Body of pancreas (tissue), 4 donors: ENCODE measurements around the gene CDK19. TPM values are rescaled to one million over a fixed set of nuclear protein-coding genes. Genes with fewer than 3 reads are reported as not detected.
"Not testable (repeated sequence)": the region's sequence is repeated elsewhere in the genome, so short reads cannot be mapped to it uniquely, and the experiment has no call there.

Experiments
- ATAC-seq: fragments of 150-250 bp; one replicate; pipeline ENCODE4 v1.9.1; 2016
- DNase-seq, 4 donors: peaks; one replicate each; pipeline ENCODE4 v3.0.0-alpha.2; 2019
- H3K27ac ChIP-seq, 4 donors: fragments of 200-600 bp; sonication (generic); 1 replicate in 3 of 4; 2 replicates in 1 of 4; pipeline versions ENCODE4 v1.5.1 to v1.6.1; 2016 to 2019; ENCODE audit warnings: mild to moderate bottlenecking in 1 of 4, mixed read lengths in 1 of 4, moderate library complexity in 1 of 4
- H3K27me3 ChIP-seq, 2 donors: fragments of 200-600 bp; sonication (generic); one replicate each; pipeline ENCODE4 v1.6.0; 2016; ENCODE audit warnings: mild to moderate bottlenecking in 1 of 2
- H3K36me3 ChIP-seq, 2 donors: fragments of 200-600 bp; sonication (generic); replicated peaks in 1 of 2; 2 replicates each; pipeline ENCODE4 v1.5.1; 2016; ENCODE audit warnings: low read depth in 2 of 2; ENCODE audit not compliant: insufficient read depth in 1 of 2
- H3K4me1 ChIP-seq: fragments of 200-600 bp; sonication (generic); one replicate; pipeline ENCODE4 v1.6.0; 2016
- H3K4me3 ChIP-seq, 2 donors: fragments of 200-600 bp; sonication (generic); 1 replicate in 1 of 2; 2 replicates in 1 of 2; pipeline ENCODE4 v1.5.1; 2016 to 2019
- H3K9me3 ChIP-seq, 3 donors: fragments of 200-600 bp; sonication (generic); 1 replicate in 2 of 3; 2 replicates in 1 of 3; pipeline ENCODE4 v1.5.1; 2016
- CTCF ChIP-seq, 7 experiments: fragments of 450-650 bp in 4 of 7; fragments of 200-600 bp in 3 of 7; sonication (generic) in 3 of 7; IDR thresholded peaks; one replicate each; pipeline ENCODE4 v1.5.1; 2016 to 2019; ENCODE audit warnings: antibody characterized with exemption in 7 of 7
- POLR2A ChIP-seq, 3 donors: fragments of 450-650 bp; IDR thresholded peaks; one replicate each; pipeline ENCODE4 v1.6.1; 2016; ENCODE audit warnings: antibody characterized with exemption in 3 of 3, mild to moderate bottlenecking in 2 of 3
- WGBS, 2 donors: methylation state at CpG; one replicate each; pipeline ENCODE4 v1.1.5; 2017; 5-methylcytosine and 5-hydroxymethylcytosine counted together
- intact Hi-C: fragments of 100-400 bp; cut with DNase I; formaldehyde crosslinking; loops from one replicate; pipeline ENCODE4 v1.15.1; 2023
- total RNA-seq, 2 donors: library from RNA; depleted of rRNA; stranded (reverse); fragments of >200 nt; gene quantifications; one replicate each; pipeline ENCODE4 v1.1.0, GENCODE V29; 2016

The CDK19 gene
- total RNA-seq, 2 donors from 2014 or later, result 4.0 to 8.0 TPM

GRCh38 chr6:110756817-110757216, 58.5 kb downstream of the CDK19 start:
- 62 to 69% methylated on average over 2 of the region's 2 CpGs for WGBS, 2 donors
- Histone ChIP-seq H3K27me3 (no peaks in the 10 kb centered on the region), H3K9me3 (no peaks in the 10 kb centered on the region), H3K36me3 (no peaks in the 10 kb centered on the region), H3K4me3 (no peak overlapping the region), H3K27ac (no peak overlapping the region), H3K4me1 (peaks cover 25% of the 10 kb centered on the region)
- no peak for TF ChIP-seq POLR2A (IDR thresholded peaks at IDR 0.05)
- TF ChIP-seq CTCF (IDR thresholded peaks at IDR 0.05), result no peak
- ATAC-seq (no peak), DNase-seq (no peak)
- intact Hi-C loops, result no loop called here

- no peak overlapping the region for H3K4me3 ChIP-seq
- no peak for ATAC-seq
These were observed 59.8 kb downstream of the CDK19 start for GRCh38 chr6:110755411-110755834.

GRCh38 chr6:110753936-110754668, 61.2 kb downstream of the CDK19 start:
- H3K4me3 ChIP-seq, H3K36me3 ChIP-seq, H3K27me3 ChIP-seq, H3K9me3 ChIP-seq, H3K27ac ChIP-seq, intact Hi-C loops: not testable (repeated sequence)
- DNase-seq, result peak in 1 of 4 donors; percentile 10
- 58 to 69% methylated on average over 9 of the region's 9 CpGs for WGBS, 2 donors
- ATAC-seq, result peak; percentile 48
- peaks cover 25% of the 10 kb centered on the region for H3K4me1 ChIP-seq

More at GRCh38 chr6:110755411-110755834, 59.8 kb downstream of the CDK19 start:
- intact Hi-C loops, result no loop called here
- peaks cover 25% of the 10 kb centered on the region for H3K4me1 ChIP-seq
- H3K27ac ChIP-seq, result no peak overlapping the region
- no peaks in the 10 kb centered on the region for H3K9me3 ChIP-seq
- H3K27me3 ChIP-seq, result no peaks in the 10 kb centered on the region
- H3K36me3 ChIP-seq, result no peaks in the 10 kb centered on the region
- 17 to 21% methylated on average over 3 of the region's 3 CpGs for WGBS, 2 donors
- no peak for TF ChIP-seq POLR2A (IDR thresholded peaks at IDR 0.05)
- TF ChIP-seq CTCF (IDR thresholded peaks at IDR 0.05), result no peak
- DNase-seq, result no peak

GRCh38 chr6:110748453-110748852, 66.8 kb downstream of the CDK19 start:
- H3K27ac ChIP-seq, result no peak overlapping the region
- intact Hi-C loops, result no loop called here
- no peaks in the 10 kb centered on the region for H3K27me3 ChIP-seq
- no peak for TF ChIP-seq CTCF (IDR thresholded peaks at IDR 0.05)
- TF ChIP-seq POLR2A (IDR thresholded peaks at IDR 0.05), result no peak
- no peak overlapping the region for H3K4me3 ChIP-seq
- peaks cover 12% of the 10 kb centered on the region for H3K4me1 ChIP-seq
- WGBS, 2 donors, result 29 to 38% methylated on average over 3 of the region's 3 CpGs
- H3K36me3 ChIP-seq, result no peaks in the 10 kb centered on the region
- ATAC-seq (no peak), DNase-seq (no peak)
- H3K9me3 ChIP-seq, result no peaks in the 10 kb centered on the region

- intact Hi-C loops, result no loop called here
- Histone ChIP-seq H3K4me1 (peaks cover 12% of the 10 kb centered on the region), H3K4me3 (no peak overlapping the region), H3K27ac (peak overlapping the region in 3 of 4 donors; percentile 22 to 66 (median 32)), H3K36me3 (no peaks in the 10 kb centered on the region), H3K9me3 (no peaks in the 10 kb centered on the region), H3K27me3 (no peaks in the 10 kb centered on the region)
- ATAC-seq (peak; percentile 79), DNase-seq (peak in 2 of 4 donors; percentile 16 to 19)
- WGBS, 2 donors, result 17 to 38% methylated on average over 1 of the region's 1 CpG
- TF ChIP-seq POLR2A (IDR thresholded peaks at IDR 0.05), result no peak
- TF ChIP-seq CTCF (IDR thresholded peaks at IDR 0.05), result peak in 4 of 7 experiments; percentile 6 to 35 (median 11)
These were observed 68.6 kb downstream of the CDK19 start for GRCh38 chr6:110746680-110747079.
